Astrocyte (in vitro differentiated cells and primary cell): ENCODE data around the gene MIA2. TPM values are rescaled to one million over a fixed set of nuclear protein-coding genes. Genes with fewer than 3 reads are reported as not detected.
A peak's percentile ranks its signal among the peaks of the same experiment; 100 is the strongest.
"Not testable (repeated sequence)": the region's sequence is repeated elsewhere in the genome, so short reads cannot be mapped to it uniquely, and the experiment has no call there.

Experiments
- DNase-seq: peaks from one replicate; pipeline ENCODE4 v3.0.0-alpha.2; 2010; ENCODE audit warnings: low read depth
- FAIRE-seq: peaks from 2 replicates; lab custom pipeline; 2011; peaks lifted over from hg19 to GRCh38; lab: Jason Lieb, UNC
- H2AFZ ChIP-seq: 2 replicates; pipeline ENCODE4 v1.6.0; 2012; ENCODE audit warnings: low read depth, low read length, inconsistent platforms
- H3K27ac ChIP-seq: 2 replicates; pipeline ENCODE4 v1.5.1; 2011; ENCODE audit warnings: low read depth, low read length, inconsistent platforms
- H3K27me3 ChIP-seq: 2 replicates; pipeline ENCODE4 v1.6.0; 2011; ENCODE audit warnings: low read length, inconsistent platforms; ENCODE audit not compliant: insufficient read depth
- H3K36me3 ChIP-seq: 2 replicates; pipeline ENCODE4 v1.5.1; 2011; ENCODE audit warnings: low read length, inconsistent platforms; ENCODE audit not compliant: insufficient read depth
- H3K4me1 ChIP-seq: 2 replicates; pipeline ENCODE4 v1.5.1; 2011; ENCODE audit warnings: low read length, inconsistent platforms; ENCODE audit not compliant: insufficient read depth
- H3K4me2 ChIP-seq: 2 replicates; pipeline ENCODE4 v1.6.0; 2012; ENCODE audit warnings: low read length, inconsistent platforms
- H3K4me3 ChIP-seq: 2 replicates; pipeline ENCODE4 v1.5.1; 2011; ENCODE audit warnings: low read depth, mild to moderate bottlenecking, low read length, inconsistent platforms; ENCODE audit not compliant: insufficient read depth
- H3K79me2 ChIP-seq: 2 replicates; pipeline ENCODE4 v1.6.0; 2012; ENCODE audit warnings: mild to moderate bottlenecking, low read length, inconsistent platforms; ENCODE audit not compliant: insufficient read depth
- H3K9ac ChIP-seq: 2 replicates; pipeline ENCODE4 v1.6.0; 2012; ENCODE audit warnings: mild to moderate bottlenecking, low read length, inconsistent platforms
- H3K9me3 ChIP-seq: 2 replicates; pipeline ENCODE4 v1.5.1; 2012; ENCODE audit warnings: low read depth, mild to moderate bottlenecking, low read length, inconsistent platforms; ENCODE audit not compliant: insufficient read depth
- H4K20me1 ChIP-seq: 2 replicates; pipeline ENCODE4 v1.6.0; 2012; ENCODE audit warnings: low read length, inconsistent platforms; ENCODE audit not compliant: insufficient read depth
- H3K27ac Mint-ChIP-seq: one replicate; pipeline ENCODE4 v1.8.0; 2021; ENCODE audit warnings: mild to moderate bottlenecking, mixed read lengths; ENCODE audit not compliant: unreplicated experiment
- H3K27me3 Mint-ChIP-seq: one replicate; pipeline ENCODE4 v1.8.0; 2021; ENCODE audit warnings: low read depth, mixed read lengths; ENCODE audit not compliant: unreplicated experiment
- H3K36me3 Mint-ChIP-seq: one replicate; pipeline ENCODE4 v1.8.0; 2021; ENCODE audit warnings: low read depth, mixed read lengths; ENCODE audit not compliant: unreplicated experiment
- H3K4me1 Mint-ChIP-seq: one replicate; pipeline ENCODE4 v1.8.0; 2021; ENCODE audit warnings: low read depth, mixed read lengths; ENCODE audit not compliant: unreplicated experiment
- H3K4me3 Mint-ChIP-seq: one replicate; pipeline ENCODE4 v1.8.0; 2021; ENCODE audit warnings: mild to moderate bottlenecking, moderate library complexity, mixed read lengths; ENCODE audit not compliant: unreplicated experiment
- H3K9me3 Mint-ChIP-seq: one replicate; pipeline ENCODE4 v1.8.0; 2021; ENCODE audit warnings: mild to moderate bottlenecking, mixed read lengths; ENCODE audit not compliant: unreplicated experiment
- EZH2 ChIP-seq: IDR thresholded peaks from 2 replicates; pipeline ENCODE4 v1.6.1; 2012; ENCODE audit warnings: mild to moderate bottlenecking, low read length, inconsistent platforms; ENCODE audit not compliant: insufficient read depth
- total RNA-seq: library from RNA; stranded (reverse); gene quantifications from 2 replicates; pipeline ENCODE4 v1.2.1, GENCODE V29; 2021
- TF ChIP-seq, protein P1 (sequence below): IDR thresholded peaks from 2 replicates; pipeline ENCODE4 v1.5.1; 2011; ENCODE audit warnings: low read depth, mild to moderate bottlenecking, inconsistent platforms, low read length, moderate library complexity; ENCODE audit not compliant: insufficient read depth

Gene MIA2
- total RNA-seq, 1 donor from 2014 or later, result 18.2 TPM

DNA sequence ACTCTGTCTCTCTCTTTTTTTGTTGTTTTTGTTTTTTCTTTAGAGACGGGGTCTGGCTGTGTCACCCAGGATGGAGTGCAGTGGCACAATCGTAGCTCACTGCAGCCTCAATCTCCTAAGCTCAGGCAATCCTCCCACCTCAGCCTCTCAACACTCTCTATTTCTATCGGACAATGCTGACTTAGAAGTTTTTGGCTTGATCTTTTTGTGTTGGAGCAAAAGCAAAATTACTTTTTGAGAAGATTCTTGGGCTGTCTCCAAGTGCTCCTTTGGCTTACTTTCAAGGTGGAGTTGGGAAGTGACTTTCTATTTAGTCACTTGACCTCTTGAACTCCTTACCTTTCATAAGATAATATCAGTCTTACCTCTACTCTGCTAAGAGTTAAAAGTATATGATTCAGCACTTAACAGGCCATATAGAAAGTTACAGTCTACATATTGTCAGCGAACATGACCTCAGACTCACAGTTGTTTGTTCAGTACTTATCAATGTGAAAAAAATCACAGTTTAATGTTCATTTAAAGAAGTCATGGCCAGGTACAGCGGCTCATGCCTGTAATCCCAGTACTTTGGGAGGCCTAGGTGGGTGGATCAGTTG lies 15.4 kb upstream of the MIA2 start:
- no peaks in the 10 kb centered on the region for H3K36me3 Mint-ChIP-seq
- no peaks in the 10 kb centered on the region for H3K27me3 Mint-ChIP-seq
- H3K9ac ChIP-seq, result no peak overlapping the region
- FAIRE-seq, result no peak
- peaks cover 3% of the 10 kb centered on the region for H3K4me1 ChIP-seq
- no peaks in the 10 kb centered on the region for H3K27me3 ChIP-seq
- peak overlapping the region; percentile 26 for H3K27ac ChIP-seq
- no peak overlapping the region for H3K4me3 Mint-ChIP-seq
- no peaks in the 10 kb centered on the region for H3K9me3 Mint-ChIP-seq
- no peaks in the 10 kb centered on the region for H3K9me3 ChIP-seq
- H3K4me2 ChIP-seq, result peak overlapping the region; percentile 67
- H4K20me1 ChIP-seq, result no peaks in the 10 kb centered on the region
- no peaks in the 10 kb centered on the region for H3K36me3 ChIP-seq
- H2AFZ ChIP-seq, result no peak overlapping the region
- TF ChIP-seq EZH2, result no peak
- TF ChIP-seq, protein P1, sequence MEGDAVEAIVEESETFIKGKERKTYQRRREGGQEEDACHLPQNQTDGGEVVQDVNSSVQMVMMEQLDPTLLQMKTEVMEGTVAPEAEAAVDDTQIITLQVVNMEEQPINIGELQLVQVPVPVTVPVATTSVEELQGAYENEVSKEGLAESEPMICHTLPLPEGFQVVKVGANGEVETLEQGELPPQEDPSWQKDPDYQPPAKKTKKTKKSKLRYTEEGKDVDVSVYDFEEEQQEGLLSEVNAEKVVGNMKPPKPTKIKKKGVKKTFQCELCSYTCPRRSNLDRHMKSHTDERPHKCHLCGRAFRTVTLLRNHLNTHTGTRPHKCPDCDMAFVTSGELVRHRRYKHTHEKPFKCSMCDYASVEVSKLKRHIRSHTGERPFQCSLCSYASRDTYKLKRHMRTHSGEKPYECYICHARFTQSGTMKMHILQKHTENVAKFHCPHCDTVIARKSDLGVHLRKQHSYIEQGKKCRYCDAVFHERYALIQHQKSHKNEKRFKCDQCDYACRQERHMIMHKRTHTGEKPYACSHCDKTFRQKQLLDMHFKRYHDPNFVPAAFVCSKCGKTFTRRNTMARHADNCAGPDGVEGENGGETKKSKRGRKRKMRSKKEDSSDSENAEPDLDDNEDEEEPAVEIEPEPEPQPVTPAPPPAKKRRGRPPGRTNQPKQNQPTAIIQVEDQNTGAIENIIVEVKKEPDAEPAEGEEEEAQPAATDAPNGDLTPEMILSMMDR, result no peak
- H3K4me3 ChIP-seq, result no peak overlapping the region
- H3K27ac Mint-ChIP-seq, result no peak overlapping the region
- H3K79me2 ChIP-seq, result no peaks in the 10 kb centered on the region
- H3K4me1 Mint-ChIP-seq, result peaks cover 2% of the 10 kb centered on the region
- DNase-seq, result peak; percentile 49

DNA sequence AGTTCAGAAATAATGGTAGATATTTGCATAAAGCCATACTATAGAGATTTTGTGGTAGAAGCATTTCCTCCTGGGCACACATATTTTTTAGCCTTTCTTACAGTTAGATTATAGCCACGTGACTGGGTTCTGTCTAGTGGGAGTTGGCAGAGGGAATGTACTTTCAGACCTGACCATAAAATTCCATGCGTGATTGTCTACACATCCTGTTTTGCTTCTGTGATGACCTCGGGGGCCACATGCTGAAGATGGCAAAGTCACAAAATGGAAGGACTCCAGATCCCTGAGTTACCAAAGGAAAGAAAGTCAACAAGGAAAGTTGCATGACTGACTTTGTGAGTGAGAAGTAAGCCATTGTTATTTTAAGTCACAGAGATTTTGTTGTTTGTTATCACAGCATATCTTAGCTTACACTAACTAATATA lies 14.6 kb upstream of the MIA2 start:
- H3K79me2 ChIP-seq, result no peaks in the 10 kb centered on the region
- no peak overlapping the region for H3K27ac Mint-ChIP-seq
- no peak overlapping the region for H2AFZ ChIP-seq
- FAIRE-seq (no peak), DNase-seq (peak; percentile 66)
- H3K36me3 ChIP-seq, result no peaks in the 10 kb centered on the region
- H3K9me3 Mint-ChIP-seq, result no peaks in the 10 kb centered on the region
- no peaks in the 10 kb centered on the region for H3K36me3 Mint-ChIP-seq
- peaks cover 2% of the 10 kb centered on the region for H3K4me1 Mint-ChIP-seq
- no peaks in the 10 kb centered on the region for H3K27me3 ChIP-seq
- H3K27ac ChIP-seq, result no peak overlapping the region
- H3K9ac ChIP-seq, result no peak overlapping the region
- no peaks in the 10 kb centered on the region for H3K9me3 ChIP-seq
- TF ChIP-seq, protein P1, result no peak
- no peak overlapping the region for H3K4me3 Mint-ChIP-seq
- H3K27me3 Mint-ChIP-seq, result no peaks in the 10 kb centered on the region
- peak overlapping the region; percentile 67 for H3K4me2 ChIP-seq
- H4K20me1 ChIP-seq, result no peaks in the 10 kb centered on the region
- peaks cover 3% of the 10 kb centered on the region for H3K4me1 ChIP-seq
- no peak overlapping the region for H3K4me3 ChIP-seq

DNA sequence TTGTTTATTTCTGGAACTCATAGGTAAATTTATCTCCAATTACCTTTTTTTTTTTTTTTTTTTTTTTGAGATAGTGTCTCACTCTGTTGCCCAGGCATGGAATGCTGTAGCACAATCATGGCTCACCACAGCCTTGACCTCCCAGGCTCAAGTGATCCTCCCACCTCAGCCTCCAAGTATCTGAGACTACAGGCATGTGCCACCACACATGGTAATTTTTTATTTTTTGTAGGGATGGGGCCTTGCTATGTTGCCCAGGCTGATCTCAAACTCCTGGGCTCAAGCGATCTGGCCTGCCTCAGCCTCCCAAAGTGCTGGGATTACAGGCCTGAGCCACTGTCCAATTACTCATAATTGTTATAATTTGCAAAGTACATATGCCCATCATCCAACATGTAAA lies 13.2 kb upstream of the MIA2 start:
- DNase-seq, H3K4me3 Mint-ChIP-seq: not testable (repeated sequence)

More for the DNA sequence above, 13.2 kb upstream of the MIA2 start:
- not testable (repeated sequence) for H3K36me3 ChIP-seq, H3K79me2 ChIP-seq, H3K4me1 Mint-ChIP-seq, H3K9me3 Mint-ChIP-seq, H3K9ac ChIP-seq, H3K4me2 ChIP-seq, H3K27ac Mint-ChIP-seq, H3K9me3 ChIP-seq, H4K20me1 ChIP-seq, FAIRE-seq, H3K27ac ChIP-seq, H3K4me3 ChIP-seq, H3K27me3 ChIP-seq, H3K4me1 ChIP-seq, H2AFZ ChIP-seq, H3K27me3 Mint-ChIP-seq, H3K36me3 Mint-ChIP-seq
